ENCODE results near the gene IGF2R. TPM values are rescaled to one million over a fixed set of nuclear protein-coding genes. Genes with fewer than 3 reads are reported as not detected.
A peak's percentile ranks its signal among the peaks of the same experiment; 100 is the strongest.

The IGF2R gene
- total and polyA plus RNA-seq, 7 donors = 40.1 to 167 (median 113) TPM

DNA sequence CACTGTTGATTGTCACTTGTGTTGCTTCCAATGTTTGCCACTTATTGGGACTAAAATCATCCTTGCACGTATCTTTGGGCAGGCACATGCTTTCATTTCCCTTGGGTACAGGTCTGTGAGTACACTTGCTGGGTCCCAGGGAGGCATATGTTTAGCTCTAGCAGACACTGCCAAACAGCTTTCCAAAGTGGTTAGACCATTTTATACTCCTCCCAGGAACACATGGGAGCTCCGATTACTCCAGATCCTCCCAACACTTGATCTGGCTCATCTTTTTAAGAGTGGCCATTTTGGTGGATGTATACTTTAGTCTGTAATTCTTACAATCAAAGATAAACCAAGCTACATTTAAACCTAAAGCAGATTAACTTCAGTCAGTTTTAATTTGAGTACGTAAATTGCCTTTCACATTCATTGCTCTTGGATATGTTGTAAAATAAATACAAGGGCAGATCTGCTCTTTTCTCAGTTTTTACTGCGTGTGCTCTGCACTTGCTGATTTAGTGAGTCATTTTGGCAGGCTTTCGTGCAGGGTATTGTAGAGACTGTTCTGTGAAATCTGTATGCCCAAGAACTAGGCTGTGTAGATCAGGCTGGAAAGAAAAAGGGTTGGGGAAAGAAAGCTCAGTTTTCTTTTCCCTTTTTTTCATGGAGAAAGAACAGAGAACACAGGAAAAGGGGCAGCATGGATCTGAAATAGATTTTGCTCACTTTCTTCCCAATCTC lies 172.3 kb downstream of the IGF2R start:
- DNase-seq (no peak), ATAC-seq (no peak)
- H3K27me3 ChIP-seq (ENCODE audit: insufficient read depth in 3 of 3, low read length in 2 of 3) = no peaks in the 10 kb centered on the region
- H3K4me1 ChIP-seq = no peaks in the 10 kb centered on the region
- H3K9me3 ChIP-seq = no peaks in the 10 kb centered on the region
- H3K4me3 ChIP-seq = no peak overlapping the region
- H3K36me3 ChIP-seq (ENCODE audit: insufficient read depth in 1 of 2, low read depth in 1 of 2) = peaks cover 0 to 3% of the 10 kb centered on the region in 2 donors
- intact Hi-C loops (cut with DNase I) = no loop called here
- 47 to 79% (median 48%) methylated on average over 5 of the region's 5 CpGs for WGBS, 3 donors
- TF ChIP-seq, protein P1, sequence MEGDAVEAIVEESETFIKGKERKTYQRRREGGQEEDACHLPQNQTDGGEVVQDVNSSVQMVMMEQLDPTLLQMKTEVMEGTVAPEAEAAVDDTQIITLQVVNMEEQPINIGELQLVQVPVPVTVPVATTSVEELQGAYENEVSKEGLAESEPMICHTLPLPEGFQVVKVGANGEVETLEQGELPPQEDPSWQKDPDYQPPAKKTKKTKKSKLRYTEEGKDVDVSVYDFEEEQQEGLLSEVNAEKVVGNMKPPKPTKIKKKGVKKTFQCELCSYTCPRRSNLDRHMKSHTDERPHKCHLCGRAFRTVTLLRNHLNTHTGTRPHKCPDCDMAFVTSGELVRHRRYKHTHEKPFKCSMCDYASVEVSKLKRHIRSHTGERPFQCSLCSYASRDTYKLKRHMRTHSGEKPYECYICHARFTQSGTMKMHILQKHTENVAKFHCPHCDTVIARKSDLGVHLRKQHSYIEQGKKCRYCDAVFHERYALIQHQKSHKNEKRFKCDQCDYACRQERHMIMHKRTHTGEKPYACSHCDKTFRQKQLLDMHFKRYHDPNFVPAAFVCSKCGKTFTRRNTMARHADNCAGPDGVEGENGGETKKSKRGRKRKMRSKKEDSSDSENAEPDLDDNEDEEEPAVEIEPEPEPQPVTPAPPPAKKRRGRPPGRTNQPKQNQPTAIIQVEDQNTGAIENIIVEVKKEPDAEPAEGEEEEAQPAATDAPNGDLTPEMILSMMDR (IDR thresholded peaks at IDR 0.05) = no peak
- no peak overlapping the region for H3K27ac ChIP-seq

DNA sequence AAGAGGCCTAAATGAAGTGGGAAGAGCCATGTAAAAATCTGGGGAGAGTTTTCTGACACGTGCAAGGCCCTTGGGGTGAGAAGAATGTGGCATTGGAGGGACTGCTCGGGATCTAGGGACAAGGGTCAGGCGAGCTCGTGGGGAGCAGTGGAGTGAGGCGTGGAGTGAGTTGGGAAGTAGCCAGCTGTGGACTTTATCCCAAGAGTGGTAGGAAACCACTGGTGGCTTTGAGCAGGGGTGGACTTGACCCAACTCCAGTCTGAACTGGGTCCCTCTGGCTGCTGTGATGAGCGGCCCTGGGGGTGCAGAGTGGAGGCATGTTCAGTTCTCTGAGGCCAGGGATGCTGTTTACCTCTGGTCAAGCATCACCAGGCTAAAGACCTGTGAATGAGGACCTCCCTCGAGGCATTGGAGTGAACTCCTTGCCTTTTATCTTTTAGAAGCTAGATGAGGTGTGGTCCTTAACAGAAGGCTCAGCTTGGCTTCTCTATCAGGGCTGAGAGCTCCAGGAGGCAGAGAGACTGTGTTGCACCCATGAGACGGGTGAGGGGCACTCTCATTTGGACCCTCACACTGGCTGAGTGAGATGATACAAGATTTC lies 173.3 kb downstream of the IGF2R start:
- Histone ChIP-seq H3K27ac (no peak overlapping the region), H3K4me1 (no peaks in the 10 kb centered on the region), H3K27me3 (ENCODE audit: insufficient read depth in 3 of 3, low read length in 2 of 3) (no peaks in the 10 kb centered on the region), H3K4me3 (no peak overlapping the region), H3K9me3 (no peaks in the 10 kb centered on the region), H3K36me3 (ENCODE audit: insufficient read depth in 1 of 2, low read depth in 1 of 2) (no peaks in the 10 kb centered on the region)
- DNase-seq (no peak), ATAC-seq (no peak)
- TF ChIP-seq, protein P1 (IDR thresholded peaks at IDR 0.05) = no peak
- intact Hi-C loops (cut with DNase I) = no loop called here
- WGBS, 3 donors = 86 to 90% (median 89%) methylated on average over 8 of the region's 8 CpGs

DNA sequence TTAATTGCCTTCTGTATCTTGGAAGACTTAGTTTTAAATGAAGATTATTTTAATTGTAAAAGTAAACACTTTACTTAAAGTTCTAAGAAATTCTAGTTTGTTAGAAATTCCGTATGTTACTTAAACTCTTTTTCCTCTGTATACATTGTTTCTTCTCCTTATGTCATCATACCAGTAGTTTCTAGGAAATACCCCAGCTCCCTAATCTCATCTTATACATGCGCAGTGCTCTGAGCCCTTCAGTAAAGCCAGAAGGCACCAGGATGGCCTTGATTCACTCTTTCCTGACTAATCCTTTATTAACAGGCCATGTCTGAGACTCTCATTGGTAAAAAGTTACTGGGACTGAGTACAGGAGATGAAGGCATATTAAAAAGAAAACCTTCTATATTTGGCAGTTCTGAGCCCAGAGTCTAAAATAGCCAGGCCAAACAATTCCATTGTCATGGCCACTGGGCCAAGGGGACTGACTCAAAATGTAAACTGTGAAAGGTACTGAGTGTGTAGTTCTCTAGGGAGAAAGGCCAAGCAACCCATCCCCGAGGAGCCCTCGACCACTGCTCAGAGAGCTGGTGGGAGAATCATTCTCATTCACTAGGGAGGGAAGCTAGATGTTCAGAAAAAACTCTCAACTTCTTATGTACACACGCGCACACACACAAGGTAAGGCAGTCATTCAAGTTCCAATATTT lies 177.7 kb downstream of the IGF2R start:
- Histone ChIP-seq H3K4me3 (no peak overlapping the region), H3K36me3 (ENCODE audit: insufficient read depth in 1 of 2, low read depth in 1 of 2) (no peaks in the 10 kb centered on the region), H3K9me3 (no peaks in the 10 kb centered on the region), H3K27me3 (ENCODE audit: insufficient read depth in 3 of 3, low read length in 2 of 3) (no peaks in the 10 kb centered on the region), H3K27ac (no peak overlapping the region), H3K4me1 (no peaks in the 10 kb centered on the region)
- ATAC-seq (peak in 2 of 4 donors; percentile 35 to 46), DNase-seq (no peak)
- WGBS, 3 donors = 85 to 91% (median 90%) methylated on average over 6 of the region's 6 CpGs
- TF ChIP-seq, protein P1 (IDR thresholded peaks at IDR 0.05) = no peak
- intact Hi-C loops (cut with DNase I) = no loop called here

DNA sequence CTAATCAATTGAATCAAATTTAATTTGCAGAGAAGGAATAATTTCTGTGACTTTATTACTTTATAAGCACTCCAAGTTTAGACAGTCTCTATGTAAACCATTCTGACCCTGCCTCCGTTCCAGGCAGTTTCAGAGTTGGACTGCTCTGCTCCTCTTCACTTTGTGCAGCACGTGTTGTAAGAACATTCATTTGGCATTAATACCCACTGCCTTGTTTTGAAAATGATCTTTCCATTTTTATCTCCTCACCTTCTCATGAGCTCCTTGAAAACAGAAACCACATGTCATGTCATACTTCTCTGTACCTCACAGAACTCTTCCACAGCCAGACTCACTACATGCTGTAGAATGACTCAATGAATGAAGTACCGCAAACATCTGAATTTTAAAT lies 178.3 kb downstream of the IGF2R start:
- H3K9me3 ChIP-seq = peaks cover 5% of the 10 kb centered on the region
- TF ChIP-seq, protein P1 (IDR thresholded peaks at IDR 0.05) = no peak
- no peaks in the 10 kb centered on the region for H3K36me3 ChIP-seq (ENCODE audit: insufficient read depth in 1 of 2, low read depth in 1 of 2)
- ATAC-seq (peak in 3 of 4 donors; percentile 46 to 92 (median 55)), DNase-seq (no peak)
- H3K4me3 ChIP-seq = no peak overlapping the region
- no peak overlapping the region for H3K27ac ChIP-seq
- intact Hi-C loops (cut with DNase I) = no loop called here
- no peaks in the 10 kb centered on the region for H3K27me3 ChIP-seq (ENCODE audit: insufficient read depth in 3 of 3, low read length in 2 of 3)
- no peaks in the 10 kb centered on the region for H3K4me1 ChIP-seq
- 43 to 69% (median 60%) methylated on average over 3 of the region's 3 CpGs for WGBS, 3 donors
